Measurements from ENCODE around the gene OSBPL2. TPM values are rescaled to one million over a fixed set of nuclear protein-coding genes. Genes with fewer than 3 reads are reported as not detected.

The OSBPL2 gene
- total RNA-seq, 2 donors from 2014 or later, result 91.6 to 99.5 TPM

DNA sequence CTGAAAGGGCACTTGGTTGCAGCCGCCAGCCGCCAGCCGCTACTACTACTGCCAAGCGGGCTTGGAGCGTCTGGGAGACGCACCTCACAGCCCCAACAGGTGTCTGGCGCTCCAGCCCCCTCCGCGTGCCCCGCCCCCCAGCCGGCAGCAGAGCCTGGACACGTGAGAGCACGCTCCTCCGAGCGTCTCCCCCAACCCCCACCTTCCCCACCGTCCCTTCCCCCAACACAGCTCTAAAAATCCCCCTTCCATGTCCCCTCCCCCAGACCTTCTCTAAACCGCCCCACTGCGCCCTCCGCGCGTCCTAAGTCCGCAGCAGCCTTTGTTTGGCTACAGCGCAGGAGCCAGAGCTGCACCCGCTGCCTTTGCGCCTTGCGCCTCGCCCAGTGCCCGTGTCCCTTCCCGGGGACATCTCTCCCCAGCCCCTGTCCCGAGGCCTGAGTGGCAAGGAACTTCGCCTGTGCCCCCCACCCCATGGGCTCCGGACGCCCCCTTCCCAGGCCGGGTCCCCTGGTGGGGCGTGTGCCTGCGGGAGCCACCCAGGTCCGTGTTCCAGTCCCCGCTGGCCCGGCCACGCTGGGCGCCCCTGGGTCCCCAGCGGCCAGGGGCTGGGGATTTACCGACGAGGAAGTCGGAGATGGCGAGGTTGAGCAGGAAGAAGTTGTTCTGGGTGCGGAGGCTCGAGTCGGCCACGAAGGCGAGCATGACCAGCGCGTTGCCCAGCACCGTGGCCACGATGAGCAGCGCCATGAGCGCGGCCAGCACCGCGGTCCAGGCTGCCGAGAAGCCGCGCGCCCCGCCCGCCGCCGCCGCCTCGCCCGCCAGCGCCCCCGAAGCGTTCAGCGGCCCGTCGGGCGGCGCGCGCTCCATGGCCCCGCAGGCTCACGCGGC, 19.0 kb upstream of the OSBPL2 start:
- DNase-seq (no peak), ATAC-seq (peak; percentile 17)
- intact Hi-C loops (cut with DNase I, micrococcal nuclease), result no loop called here

DNA sequence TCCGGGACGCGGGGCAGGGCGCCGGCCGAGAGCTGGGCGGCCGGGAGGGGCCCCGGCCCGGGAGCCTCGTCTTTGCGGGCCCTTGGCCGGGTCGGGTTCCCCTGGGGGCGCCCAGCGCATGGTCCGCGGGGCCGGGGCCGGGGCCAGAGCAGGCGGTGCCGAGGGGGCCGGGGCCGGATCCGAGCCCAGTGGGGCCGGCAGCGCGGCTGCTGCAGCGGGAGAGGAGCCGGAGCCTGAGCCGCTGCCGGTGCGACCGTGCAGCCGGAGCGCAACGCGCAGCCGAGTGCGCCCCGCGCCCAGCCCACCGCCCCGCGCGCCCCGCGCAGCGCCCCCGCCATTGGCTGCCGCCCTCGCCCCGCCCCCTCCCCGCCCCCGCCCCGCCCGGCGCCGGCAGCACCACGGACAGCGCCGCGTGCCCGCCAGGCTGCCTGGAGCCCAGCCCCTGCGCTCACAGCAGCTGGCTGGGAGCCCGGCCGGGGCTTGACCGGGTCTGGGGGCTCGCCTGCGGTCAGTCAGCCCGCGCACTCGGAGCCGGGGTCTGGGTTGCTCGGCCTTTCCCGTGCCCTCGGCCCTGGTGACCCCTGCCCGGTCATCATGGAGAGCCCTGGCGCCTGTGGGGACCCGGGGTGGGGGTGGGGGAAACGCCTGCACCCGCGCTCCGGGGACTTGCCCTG, 18.2 kb upstream of the OSBPL2 start, which contains the start of gene HRH3:
HRH3 (minus strand) TSS at position 287 of the 674 bp plus-strand sequence. CDS start 308 bp downstream, outside the sequence.
- DNase-seq (peak in 1 of 2 donors; percentile 42), ATAC-seq (peak; percentile 83)
- intact Hi-C loops (cut with DNase I, micrococcal nuclease), result no loop called here

DNA sequence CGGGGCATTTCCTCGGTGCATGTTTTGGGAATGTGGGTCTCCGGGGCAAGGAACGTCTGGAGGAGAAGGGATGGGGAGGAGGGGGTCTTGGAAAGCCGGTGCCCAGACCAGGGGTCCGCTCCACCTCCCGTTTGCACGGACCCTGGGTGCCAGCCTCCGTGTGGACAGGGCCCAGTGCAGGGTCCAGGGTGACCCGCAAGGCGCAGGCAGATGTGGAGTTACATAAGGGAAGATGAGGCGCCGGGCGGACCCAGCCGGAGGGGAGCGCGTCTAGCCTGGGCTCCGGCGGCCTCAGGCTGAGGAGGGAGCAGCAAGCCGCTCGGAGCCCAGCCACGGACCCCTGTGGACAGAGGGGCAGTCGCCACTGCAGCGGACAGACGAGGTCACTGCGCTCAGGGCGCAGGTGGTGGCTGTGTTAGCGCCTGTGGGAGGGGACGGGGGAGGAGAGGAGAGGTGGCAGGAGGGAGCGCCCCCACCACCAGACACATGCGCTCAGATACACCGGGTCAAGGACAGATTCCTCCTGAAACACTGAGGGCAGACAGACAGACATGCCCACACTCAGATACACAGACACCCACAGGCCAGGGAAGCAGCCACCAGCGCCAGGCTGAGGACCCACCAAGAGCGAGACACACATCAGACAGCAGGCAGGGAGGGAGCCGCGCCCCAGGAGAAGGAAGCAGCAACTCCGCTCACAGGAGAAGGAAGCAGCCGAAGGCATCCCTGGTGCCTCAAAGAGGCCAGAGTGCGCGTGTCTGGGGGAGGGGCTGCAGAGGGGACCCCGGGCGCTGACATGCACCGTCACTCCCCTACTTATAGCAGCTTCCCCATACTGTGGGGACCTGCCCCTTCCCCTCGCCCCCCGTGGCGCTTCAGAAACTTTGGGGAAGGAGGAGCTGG, 17.4 kb upstream of the OSBPL2 start:
- ATAC-seq, result peak; percentile 15
- DNase-seq, result no peak
- intact Hi-C loops (cut with DNase I, micrococcal nuclease), result no loop called here

DNA sequence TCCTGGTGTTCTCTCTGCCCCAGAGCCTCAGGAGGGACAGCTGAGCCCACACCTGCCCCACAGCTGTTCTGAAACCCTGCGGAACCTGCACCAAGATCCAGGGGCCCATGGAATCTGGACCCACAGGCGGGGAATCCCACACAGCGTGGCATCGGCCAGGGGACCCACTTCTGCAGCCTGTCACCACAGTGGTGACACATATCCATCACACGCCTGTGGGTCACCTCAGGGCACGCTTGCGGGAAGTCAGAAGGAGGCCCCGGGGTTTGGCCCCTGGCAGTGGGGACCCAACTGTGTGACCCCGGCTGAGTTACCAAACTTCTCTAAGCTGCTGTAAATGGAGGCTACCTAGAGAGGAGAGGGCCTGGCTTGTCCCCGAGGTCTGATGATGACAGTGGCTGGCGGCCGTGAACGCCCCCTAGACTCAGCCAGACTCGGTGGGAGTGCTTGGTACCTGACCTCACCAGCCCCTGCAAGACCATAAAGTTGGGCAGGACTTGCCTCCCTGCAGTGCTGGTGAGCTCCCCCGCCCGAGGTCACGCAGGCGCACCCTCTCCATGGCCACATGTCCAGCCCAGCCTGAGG, 16.0 kb upstream of the OSBPL2 start:
- DNase-seq, result no peak
- intact Hi-C loops (cut with DNase I, micrococcal nuclease), result no loop called here
- no peak for ATAC-seq

DNA sequence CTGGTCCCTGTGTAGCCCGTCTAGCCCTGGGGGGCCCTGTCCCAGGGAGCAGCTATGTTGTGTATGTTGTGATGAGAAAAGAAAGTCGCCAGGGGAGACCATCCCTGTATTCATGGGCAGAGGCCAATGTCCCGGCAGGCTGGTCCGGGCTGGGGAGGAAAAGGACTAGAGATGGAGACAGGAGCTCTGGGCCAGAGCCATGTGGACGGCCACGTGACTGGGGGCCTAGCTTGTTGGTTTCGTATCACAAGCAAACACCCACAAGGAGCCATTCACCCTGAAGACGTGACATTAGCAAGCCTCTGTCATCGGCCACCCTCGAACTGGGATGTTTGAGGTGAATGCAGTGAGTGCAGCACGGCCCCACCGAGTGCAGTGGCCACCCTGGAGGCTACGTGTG, 15.3 kb upstream of the OSBPL2 start:
- ATAC-seq (no peak), DNase-seq (no peak)
- intact Hi-C loops (cut with DNase I, micrococcal nuclease), result no loop called here

DNA sequence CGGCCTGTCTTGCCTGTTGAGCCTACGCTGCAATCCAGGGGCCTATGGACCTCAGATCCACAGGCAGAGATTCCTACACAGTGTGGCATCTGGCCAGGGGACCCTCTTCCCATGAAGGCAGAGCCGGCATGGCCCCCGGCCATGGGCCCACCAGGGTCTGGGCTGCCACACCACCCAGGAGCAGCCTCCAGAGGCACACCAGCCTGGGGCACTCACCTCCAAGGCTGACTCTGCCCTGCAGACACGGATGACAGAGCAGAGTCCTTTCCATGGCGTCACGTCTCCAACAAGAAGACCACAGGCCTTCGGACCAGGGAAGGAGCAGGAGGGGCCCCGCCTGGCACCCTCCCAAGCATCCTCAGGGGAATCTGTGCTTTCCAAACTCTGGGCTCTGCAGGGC, 14.8 kb upstream of the OSBPL2 start:
- ATAC-seq, result no peak
- intact Hi-C loops (cut with DNase I, micrococcal nuclease), result no loop called here
- no peak for DNase-seq

DNA sequence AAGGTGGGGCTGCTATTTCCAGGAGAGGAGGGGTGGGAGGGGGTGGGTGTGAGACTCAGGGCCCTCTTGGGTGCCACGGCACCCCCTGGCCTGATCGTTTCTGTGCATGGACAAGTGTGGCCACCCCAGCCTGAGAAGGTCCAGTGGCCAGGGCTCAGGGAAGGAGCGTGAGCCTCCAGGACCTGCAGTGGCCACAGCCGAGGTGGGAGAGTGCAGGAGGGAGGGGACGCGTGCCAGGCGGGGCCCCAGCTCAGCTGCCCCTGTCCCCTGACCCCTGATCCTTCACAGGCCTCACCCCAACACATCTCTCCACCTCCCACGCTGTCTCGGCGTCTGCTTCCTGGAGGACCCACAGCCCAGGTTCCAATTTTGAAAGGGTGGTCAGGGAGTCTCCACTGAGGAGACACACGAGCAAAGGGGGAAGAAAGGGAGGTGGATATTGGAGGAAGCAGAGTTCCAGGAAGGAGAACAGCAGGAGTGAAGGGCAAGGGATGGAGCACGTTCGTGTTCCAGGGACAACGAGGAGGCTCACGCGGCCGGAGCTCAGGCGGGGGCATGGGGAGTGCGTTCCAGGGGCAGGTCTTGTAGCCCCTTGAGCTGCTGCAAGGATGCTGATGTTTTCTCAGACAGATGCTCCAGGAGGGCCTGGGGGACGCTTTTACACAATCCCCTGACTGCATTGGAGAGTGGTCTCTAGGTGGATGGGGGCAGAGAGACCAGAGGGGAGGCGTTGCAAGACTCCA, 14.0 kb upstream of the OSBPL2 start:
- intact Hi-C loops (cut with DNase I, micrococcal nuclease), result no loop called here
- DNase-seq (no peak), ATAC-seq (no peak)

DNA sequence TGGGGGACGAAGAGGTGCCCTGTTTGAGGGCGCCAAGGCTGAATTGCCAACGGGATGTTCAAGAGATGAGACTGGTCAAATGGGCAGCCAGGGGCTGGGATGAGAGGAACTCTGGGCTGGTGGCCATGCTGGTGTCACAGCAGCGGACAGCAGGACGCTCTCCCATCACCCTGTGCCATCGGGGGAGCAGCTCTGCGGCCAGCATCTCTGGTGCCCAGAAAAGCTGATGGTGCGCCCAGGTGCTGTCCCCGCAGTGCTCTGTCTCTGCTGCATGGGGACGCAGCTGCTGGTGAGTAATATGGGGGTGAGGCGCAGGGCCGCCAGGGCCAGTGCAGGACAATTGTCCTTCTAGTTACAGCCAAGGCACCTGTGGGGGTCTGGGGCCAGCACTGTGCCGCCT, 13.3 kb upstream of the OSBPL2 start:
- no peak for DNase-seq
- intact Hi-C loops (cut with DNase I, micrococcal nuclease), result no loop called here
- no peak for ATAC-seq

DNA sequence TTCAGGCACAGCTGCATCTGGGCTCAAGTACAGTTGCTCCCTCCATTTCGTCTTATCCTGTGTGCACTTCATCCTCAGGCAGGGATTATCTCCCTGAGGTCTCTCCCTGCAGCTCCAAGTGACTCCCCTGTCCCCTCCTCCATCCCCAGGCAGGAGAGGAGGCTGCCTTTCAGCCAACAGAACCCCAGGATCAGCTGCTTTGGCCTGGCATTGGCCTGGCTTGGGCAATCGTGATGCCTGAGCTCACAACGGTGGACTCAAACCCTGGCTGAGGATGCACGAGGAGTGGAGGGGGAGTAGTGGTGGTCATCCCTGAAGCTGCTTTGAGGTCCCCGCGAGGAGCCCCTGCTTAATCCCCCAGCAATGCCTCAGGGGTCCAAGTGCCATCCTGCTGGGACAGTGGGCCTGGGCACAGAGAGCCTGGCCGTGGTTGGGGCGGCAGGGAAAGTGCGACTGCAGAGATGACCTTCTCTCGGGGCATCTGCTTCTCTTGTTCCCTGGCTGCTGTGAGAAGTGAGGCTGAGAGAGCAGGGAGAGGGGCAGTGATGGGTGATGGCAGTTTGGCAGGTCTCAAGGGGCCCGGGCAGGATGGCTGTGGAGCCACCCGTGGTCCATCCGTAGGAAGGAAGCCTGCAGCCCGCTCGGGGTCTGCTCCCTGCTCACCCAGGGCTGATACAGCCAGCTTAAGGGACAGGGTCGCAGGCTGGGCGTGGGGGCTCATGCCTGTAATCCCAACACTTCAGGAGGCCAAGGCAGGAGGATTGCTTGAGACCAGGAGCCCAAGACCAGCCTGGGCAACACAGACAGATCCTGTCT, 12.3 kb upstream of the OSBPL2 start:
- intact Hi-C loops (cut with DNase I, micrococcal nuclease), result no loop called here
- ATAC-seq (no peak), DNase-seq (no peak)

DNA sequence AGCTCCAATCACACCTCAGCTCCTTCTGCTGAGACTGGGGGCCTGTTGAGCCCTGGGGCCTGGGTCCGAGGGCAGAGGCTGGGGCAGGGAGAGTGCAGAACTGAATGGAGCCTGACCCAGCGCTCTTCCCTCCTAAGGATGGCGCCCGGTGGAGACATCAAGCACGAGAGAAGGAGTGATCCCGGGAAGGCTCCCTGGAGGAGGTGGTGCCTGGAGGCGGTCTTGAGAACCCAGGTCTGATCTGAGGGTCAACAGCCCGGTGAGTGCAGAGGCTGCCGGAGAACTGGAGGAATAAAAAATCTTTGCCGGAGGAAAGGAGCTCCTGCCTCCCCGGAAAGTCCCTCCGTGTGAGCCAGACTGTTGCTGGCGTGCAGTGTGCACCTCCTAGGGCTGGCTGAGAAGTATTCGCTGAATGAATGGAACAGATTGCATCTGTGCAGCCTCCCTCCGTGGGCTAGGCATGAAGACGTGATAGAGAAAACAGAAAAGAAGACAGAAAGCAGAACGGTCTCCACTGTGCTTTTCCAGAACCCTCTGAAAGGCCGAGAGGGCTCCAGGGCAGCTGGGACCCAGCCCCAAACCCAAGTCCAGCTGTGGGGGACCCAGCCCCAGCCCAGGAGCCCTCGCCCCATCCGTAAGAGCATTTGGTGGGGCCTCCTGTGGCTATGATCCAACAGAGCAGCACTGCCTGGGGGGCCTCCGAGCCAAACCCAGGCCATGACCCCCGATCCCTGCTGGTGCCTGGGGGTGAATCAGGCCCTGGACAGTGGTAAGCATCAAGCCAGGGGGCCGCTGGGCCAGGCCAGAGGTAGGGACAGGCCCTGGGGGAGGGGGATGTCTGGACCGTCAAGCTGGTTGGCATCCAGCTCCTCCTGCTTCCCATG, 11.4 kb upstream of the OSBPL2 start:
- ATAC-seq, result no peak
- intact Hi-C loops (cut with DNase I, micrococcal nuclease), result no loop called here
- DNase-seq, result no peak

DNA sequence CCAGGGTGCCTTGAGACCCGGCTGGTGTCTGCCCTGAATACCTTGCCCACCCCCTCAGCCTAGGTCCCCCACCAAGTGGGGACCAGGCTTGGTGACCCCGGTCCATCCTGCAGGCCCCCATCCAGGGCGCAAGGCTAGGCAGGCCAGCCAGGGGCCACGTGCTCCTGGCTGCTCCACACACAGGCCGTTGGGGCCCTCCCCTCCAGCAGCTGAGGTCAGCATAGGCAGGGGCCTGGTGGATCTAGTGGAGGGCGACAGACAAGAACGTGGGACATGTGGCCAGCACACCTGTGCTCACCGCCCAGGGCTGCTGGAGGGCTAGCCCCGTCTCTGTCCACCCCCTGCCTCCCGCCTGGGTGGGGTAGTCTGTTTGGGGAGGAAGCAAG, 10.7 kb upstream of the OSBPL2 start:
- ATAC-seq, result no peak
- DNase-seq, result no peak
- intact Hi-C loops (cut with DNase I, micrococcal nuclease), result no loop called here

DNA sequence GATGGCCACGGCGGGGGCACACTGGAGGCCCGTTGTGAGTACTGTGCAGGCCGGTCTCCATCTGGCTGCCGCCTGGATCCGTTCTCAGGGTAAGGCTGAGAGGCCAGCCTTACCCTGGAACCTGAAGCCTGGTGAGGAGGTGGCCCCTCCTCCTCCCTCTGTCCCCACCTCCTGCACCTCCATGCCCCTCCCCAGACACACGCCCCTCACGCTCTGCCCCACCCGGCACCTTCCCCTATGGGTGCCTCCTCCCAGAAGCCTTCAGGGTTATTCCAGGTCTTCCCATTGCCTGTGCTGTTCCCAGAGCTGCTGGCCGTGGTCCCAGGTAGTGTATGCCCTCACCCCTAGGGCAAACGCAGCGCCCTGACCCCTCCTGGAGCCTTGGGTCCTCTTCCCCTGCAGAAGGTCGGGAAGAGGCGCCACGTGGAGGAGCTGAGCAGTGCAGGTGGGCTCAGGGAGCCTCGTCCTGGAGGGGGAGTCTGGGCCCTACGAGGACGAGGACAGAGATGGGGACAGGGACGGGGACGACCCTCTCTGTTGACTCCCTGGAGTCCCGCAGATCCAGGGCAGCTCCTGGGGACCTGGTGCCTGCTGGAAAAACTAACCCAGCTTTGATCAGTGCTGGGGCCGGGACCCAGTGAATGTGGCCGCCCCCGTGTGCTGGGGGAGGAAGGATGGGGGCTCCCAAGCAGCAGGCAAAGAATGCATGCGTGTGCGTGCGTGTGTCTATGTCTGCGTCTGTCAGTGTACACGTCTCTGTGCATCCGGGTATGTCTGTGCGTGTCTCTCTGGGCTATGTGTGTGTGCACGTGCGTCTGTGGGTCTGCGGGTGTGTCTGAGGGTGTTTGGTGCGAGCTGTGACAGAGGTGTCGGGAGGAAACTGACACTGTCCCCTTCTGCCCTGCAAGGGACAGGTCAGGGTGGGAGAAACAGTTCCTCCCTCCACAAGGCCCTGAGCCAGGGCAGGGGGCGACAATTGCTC, 10.1 kb upstream of the OSBPL2 start:
- ATAC-seq (peak; percentile 89), DNase-seq (peak in 1 of 2 donors; percentile 25)
- intact Hi-C loops (cut with DNase I, micrococcal nuclease), result no loop called here

DNA sequence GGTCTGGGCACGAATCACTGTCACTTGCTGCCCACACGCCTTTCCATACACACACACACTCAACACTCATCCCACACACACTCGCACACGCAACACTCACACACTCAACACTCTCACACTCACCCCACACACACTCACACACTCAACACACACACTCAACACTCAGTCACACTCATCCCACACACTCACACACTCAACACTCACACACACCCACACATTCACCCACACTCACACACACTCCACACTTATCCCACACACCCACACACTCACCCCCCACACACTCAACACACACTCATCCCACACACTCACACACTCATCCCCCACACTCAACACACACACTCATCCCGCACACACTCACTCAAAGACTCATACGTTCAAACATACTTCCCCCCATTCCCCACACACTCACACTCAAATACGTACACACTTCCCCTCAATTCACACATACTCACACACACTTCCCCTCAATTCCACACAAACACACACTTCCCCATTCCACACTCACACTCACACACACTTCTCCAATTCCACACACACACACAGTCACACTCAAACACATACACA, 9.3 kb upstream of the OSBPL2 start:
- DNase-seq, result no peak
- ATAC-seq, result no peak
- intact Hi-C loops (cut with DNase I, micrococcal nuclease), result no loop called here

DNA sequence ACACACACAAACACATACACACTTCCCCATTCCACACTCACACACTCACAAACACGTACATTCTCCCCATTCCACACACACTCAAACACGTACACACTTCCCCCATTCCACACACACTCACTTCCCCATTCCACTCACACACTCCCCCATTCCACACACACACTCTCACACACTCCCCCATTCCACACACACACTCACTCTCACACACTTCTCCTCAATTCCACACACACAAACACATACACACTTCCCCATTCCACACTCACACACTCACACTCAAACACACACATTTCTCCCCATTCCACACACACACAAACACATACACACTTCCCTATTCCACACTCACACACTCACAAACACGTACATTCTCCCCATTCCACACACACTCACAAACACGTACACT, 8.7 kb upstream of the OSBPL2 start:
- intact Hi-C loops (cut with DNase I, micrococcal nuclease), result no loop called here
- DNase-seq (no peak), ATAC-seq (no peak)

DNA sequence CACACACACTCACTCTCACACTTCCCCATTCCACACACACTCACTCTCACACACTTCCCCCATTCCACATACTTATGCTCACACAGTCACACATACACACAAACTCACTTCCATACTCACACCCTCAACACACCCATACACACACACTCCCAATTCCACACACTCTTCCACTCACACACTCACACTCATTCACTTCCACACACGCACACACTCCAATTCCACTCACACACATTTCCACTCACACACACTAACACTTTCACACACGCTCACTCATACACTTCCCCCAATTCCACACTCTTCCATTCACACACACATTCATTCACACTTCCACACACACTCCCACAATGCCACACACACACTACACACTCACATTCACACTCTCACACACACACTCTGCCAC, 8.0 kb upstream of the OSBPL2 start:
- DNase-seq (no peak), ATAC-seq (no peak)
- intact Hi-C loops (cut with DNase I, micrococcal nuclease), result no loop called here
